ENCODE results near the gene NECAB3. TPM values are rescaled to one million over a fixed set of nuclear protein-coding genes. Genes with fewer than 3 reads are reported as not detected.

Gene NECAB3
- total and polyA plus RNA-seq, 2 donors (not counting 3 experiments of a cell fraction or from before 2014, with no cell fraction given): 18.1 to 22.4 TPM

DNA sequence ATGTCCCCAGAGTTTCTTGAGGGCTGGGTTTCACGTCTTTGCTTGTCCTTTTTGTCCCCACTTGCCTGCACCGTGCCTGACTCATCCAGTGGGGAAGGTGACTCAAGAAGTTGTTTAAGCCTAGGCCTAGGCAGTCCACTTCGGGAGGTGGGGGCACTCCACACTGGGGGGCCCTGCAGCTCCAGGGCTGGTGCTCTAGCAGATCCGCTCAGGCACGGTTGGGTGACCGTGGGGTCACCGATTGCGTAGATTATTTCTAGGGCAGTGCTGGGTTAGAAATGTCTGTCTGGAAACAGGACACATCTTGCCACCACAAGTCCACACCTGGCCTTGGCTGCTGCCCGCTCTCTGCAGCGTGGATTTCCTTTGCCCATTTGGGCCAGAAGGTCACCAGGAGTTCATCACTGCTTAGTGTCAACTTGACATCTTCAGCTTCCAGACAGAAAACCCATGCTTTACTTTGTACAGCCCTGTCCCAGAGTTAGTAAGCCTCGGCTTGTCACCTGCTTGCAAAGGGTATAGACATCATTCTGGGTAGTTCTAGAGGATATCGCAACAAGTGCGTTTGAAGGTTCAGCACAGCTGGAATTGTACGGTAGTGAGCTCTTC, 25.7 kb downstream of the NECAB3 start:
- FAIRE-seq: no peak
- Histone ChIP-seq H3K36me3 (ENCODE audit: control insufficient read depth in 2 of 2, extremely low read depth in 1 of 2, insufficient read depth in 2 of 2, low read length in 2 of 2) (peaks cover 3 to 18% of the 10 kb centered on the region in 2 experiments), H3K4me3 (replicated peaks in 1 of 3; ENCODE audit: insufficient read depth in 1 of 3, low read depth in 1 of 3, low read length in 3 of 3) (no peak overlapping the region), H3K9ac (replicated peaks; ENCODE audit: extremely low read depth, insufficient read depth, low read length) (no peak overlapping the region), H2AFZ (ENCODE audit: low read depth, low read length) (no peak overlapping the region), H3K4me1 (ENCODE audit: control insufficient read depth, extremely low read depth, insufficient read depth, low read length) (no peaks in the 10 kb centered on the region), H3K9me3 (replicated peaks; ENCODE audit: control insufficient read depth, insufficient read depth, low read length) (no peaks in the 10 kb centered on the region), H3K27me3 (ENCODE audit: control insufficient read depth in 2 of 2, insufficient read depth in 2 of 2, low read length in 2 of 2) (no peaks in the 10 kb centered on the region), H3K4me2 (ENCODE audit: insufficient read depth, low read length) (no peak overlapping the region), H3K27ac (ENCODE audit: insufficient read depth, low read depth, low read length) (no peak overlapping the region), H4K20me1 (replicated peaks; ENCODE audit: control insufficient read depth, extremely low read depth, insufficient read depth, low read length) (no peaks in the 10 kb centered on the region), H3K9me1 (replicated peaks; ENCODE audit: control insufficient read depth, extremely low read depth, insufficient read depth, low read length) (no peaks in the 10 kb centered on the region), H3K79me2 (ENCODE audit: control insufficient read depth, insufficient read depth, low read length) (no peaks in the 10 kb centered on the region)
- no TSS peak for BruUV-seq (replicated peaks)
- dilution Hi-C loops (cut with MboI; ENCODE audit: extremely low pct_ligation_motif_present, low sequenced_read_pairs) (no loop called here), intact Hi-C loops (cut with micrococcal nuclease) (no loop called here)
- POLR2A ChIA-PET: no interaction called here
- TF ChIP-seq GATA2 (IDR thresholded peaks at IDR 0.05; ENCODE audit: insufficient read depth, insufficient read length, low read depth, low read length) (no peak), POLR2A (IDR thresholded peaks at IDR 0.05; ENCODE audit: low read depth, low read length) (no peak), FOS (IDR thresholded peaks at IDR 0.05; ENCODE audit: borderline replicate concordance, insufficient read depth, low read length) (no peak), JUN (IDR thresholded peaks at IDR 0.05; ENCODE audit: borderline replicate concordance, insufficient read depth, insufficient read length, low read depth) (no peak), EZH2 (IDR thresholded peaks at IDR 0.05; ENCODE audit: borderline replicate concordance, low read depth, low read length, severe bottlenecking) (no peak), POLR2AphosphoS5 (IDR thresholded peaks at IDR 0.05; ENCODE audit: insufficient read depth, low read depth, low read length) (no peak), MYC (IDR thresholded peaks at IDR 0.05; ENCODE audit: low read depth, low read length) (no peak)
- TF ChIP-seq, protein P1, sequence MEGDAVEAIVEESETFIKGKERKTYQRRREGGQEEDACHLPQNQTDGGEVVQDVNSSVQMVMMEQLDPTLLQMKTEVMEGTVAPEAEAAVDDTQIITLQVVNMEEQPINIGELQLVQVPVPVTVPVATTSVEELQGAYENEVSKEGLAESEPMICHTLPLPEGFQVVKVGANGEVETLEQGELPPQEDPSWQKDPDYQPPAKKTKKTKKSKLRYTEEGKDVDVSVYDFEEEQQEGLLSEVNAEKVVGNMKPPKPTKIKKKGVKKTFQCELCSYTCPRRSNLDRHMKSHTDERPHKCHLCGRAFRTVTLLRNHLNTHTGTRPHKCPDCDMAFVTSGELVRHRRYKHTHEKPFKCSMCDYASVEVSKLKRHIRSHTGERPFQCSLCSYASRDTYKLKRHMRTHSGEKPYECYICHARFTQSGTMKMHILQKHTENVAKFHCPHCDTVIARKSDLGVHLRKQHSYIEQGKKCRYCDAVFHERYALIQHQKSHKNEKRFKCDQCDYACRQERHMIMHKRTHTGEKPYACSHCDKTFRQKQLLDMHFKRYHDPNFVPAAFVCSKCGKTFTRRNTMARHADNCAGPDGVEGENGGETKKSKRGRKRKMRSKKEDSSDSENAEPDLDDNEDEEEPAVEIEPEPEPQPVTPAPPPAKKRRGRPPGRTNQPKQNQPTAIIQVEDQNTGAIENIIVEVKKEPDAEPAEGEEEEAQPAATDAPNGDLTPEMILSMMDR (IDR thresholded peaks at IDR 0.05; ENCODE audit: extremely low read depth in 1 of 2, insufficient read depth in 1 of 2, low read depth in 1 of 2, low read length in 2 of 2): no peak
- TF ChIP-seq, protein P2, sequence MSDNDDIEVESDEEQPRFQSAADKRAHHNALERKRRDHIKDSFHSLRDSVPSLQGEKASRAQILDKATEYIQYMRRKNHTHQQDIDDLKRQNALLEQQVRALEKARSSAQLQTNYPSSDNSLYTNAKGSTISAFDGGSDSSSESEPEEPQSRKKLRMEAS (IDR thresholded peaks at IDR 0.05; ENCODE audit: insufficient read depth, insufficient read length): no peak
- CTCF ChIA-PET: interaction anchor here (1.2 kb wide), 1 partner anchor 191 kb away, joined by 3 read pairs; no protein-coding TSS in a partner anchor
- DNase-seq (ENCODE audit: low read depth, low spot score): no peak

Data from endothelial cell of umbilical vein (primary cell).